Measurements from ENCODE around the gene CCT3. TPM values are rescaled to one million over a fixed set of nuclear protein-coding genes. Genes with fewer than 3 reads are reported as not detected.

Gene CCT3
- total RNA-seq, 1 experiment from 2014 or later = 619 TPM

- Histone ChIP-seq H3K4me3 (replicated peaks in 1 of 2; ENCODE audit: low read depth in 1 of 2, low read length in 2 of 2) (no peak overlapping the region), H3K79me2 (ENCODE audit: insufficient read depth, low read length) (no peaks in the 10 kb centered on the region), H2AFZ (ENCODE audit: low read depth, low read length, poor library complexity, severe bottlenecking) (no peak overlapping the region), H3K9me3 (ENCODE audit: control insufficient read depth in 1 of 2, insufficient read depth in 1 of 2, low read depth in 1 of 2, low read length in 2 of 2) (no peaks in the 10 kb centered on the region), H3K27me3 (ENCODE audit: insufficient read depth, low read length) (no peaks in the 10 kb centered on the region), H3K36me3 (ENCODE audit: control insufficient read depth in 1 of 2, insufficient read depth in 2 of 2, low read length in 2 of 2) (no peaks in the 10 kb centered on the region), H4K20me1 (ENCODE audit: insufficient read depth) (no peaks in the 10 kb centered on the region), H3K4me2 (ENCODE audit: low read length) (no peak overlapping the region), H3K27ac (ENCODE audit: low read depth, low read length) (no peak overlapping the region), H3K9me2 (ENCODE audit: insufficient read depth) (no peaks in the 10 kb centered on the region), H3K4me1 (ENCODE audit: control insufficient read depth in 1 of 2, insufficient read depth in 2 of 2, low read length in 2 of 2) (peaks cover 7 to 16% of the 10 kb centered on the region in 2 experiments), H3K9ac (ENCODE audit: low read length) (no peak overlapping the region)
- ATAC-seq (no peak), DNase-seq (ENCODE audit: low read depth, low spot score) (no peak)
- ChIA-PET POLR2A (interaction anchor here (1.2 kb wide), 1 partner anchor 56 kb away, joined by 3 read pairs; no protein-coding TSS in a partner anchor), RAD21 (ENCODE audit: low non-redundant PET in 1 of 2, low total read pairs in 2 of 2, uncharacterized antibody in 2 of 2, unreplicated experiment in 2 of 2) (no interaction called here), CTCF (no interaction called here)
- no peak for TF ChIP-seq RAD21 (IDR thresholded peaks at IDR 0.05; ENCODE audit: low read depth)
- TF ChIP-seq CEBPB (IDR thresholded peaks at IDR 0.05; ENCODE audit: low read depth) = no peak
- no peak for TF ChIP-seq ATF3 (IDR thresholded peaks at IDR 0.05)
- no peak for TF ChIP-seq REST (IDR thresholded peaks at IDR 0.05; ENCODE audit: low read depth)
- TF ChIP-seq EGR1 (IDR thresholded peaks at IDR 0.05; ENCODE audit: low read depth) = no peak
- TF ChIP-seq, protein P1, sequence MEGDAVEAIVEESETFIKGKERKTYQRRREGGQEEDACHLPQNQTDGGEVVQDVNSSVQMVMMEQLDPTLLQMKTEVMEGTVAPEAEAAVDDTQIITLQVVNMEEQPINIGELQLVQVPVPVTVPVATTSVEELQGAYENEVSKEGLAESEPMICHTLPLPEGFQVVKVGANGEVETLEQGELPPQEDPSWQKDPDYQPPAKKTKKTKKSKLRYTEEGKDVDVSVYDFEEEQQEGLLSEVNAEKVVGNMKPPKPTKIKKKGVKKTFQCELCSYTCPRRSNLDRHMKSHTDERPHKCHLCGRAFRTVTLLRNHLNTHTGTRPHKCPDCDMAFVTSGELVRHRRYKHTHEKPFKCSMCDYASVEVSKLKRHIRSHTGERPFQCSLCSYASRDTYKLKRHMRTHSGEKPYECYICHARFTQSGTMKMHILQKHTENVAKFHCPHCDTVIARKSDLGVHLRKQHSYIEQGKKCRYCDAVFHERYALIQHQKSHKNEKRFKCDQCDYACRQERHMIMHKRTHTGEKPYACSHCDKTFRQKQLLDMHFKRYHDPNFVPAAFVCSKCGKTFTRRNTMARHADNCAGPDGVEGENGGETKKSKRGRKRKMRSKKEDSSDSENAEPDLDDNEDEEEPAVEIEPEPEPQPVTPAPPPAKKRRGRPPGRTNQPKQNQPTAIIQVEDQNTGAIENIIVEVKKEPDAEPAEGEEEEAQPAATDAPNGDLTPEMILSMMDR (IDR thresholded peaks at IDR 0.05 in 2 of 3, conservative IDR thresholded peaks at IDR 0.05 in 1 of 3; ENCODE audit: borderline replicate concordance in 1 of 3, insufficient read depth in 1 of 3, low read depth in 2 of 3, low read length in 2 of 3) = no peak
- TF ChIP-seq SIN3A (IDR thresholded peaks at IDR 0.05; ENCODE audit: low read depth) = no peak
- no peak for TF ChIP-seq POLR2A (IDR thresholded peaks at IDR 0.05; ENCODE audit: borderline replicate concordance, extremely low read depth, insufficient read depth, insufficient read length)
- TF ChIP-seq, protein P2, sequence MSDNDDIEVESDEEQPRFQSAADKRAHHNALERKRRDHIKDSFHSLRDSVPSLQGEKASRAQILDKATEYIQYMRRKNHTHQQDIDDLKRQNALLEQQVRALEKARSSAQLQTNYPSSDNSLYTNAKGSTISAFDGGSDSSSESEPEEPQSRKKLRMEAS (IDR thresholded peaks at IDR 0.05) = no peak
- no peak for TF ChIP-seq ZNF274 (IDR thresholded peaks at IDR 0.05; ENCODE audit: low read depth, low read length)
- TF ChIP-seq SP1 (IDR thresholded peaks at IDR 0.05; ENCODE audit: low read depth) = no peak
- no peak for TF ChIP-seq FOSL1 (IDR thresholded peaks at IDR 0.05; ENCODE audit: low read depth)
- no TSS peak for BruUV-seq (replicated peaks)
- intact Hi-C loops (cut with micrococcal nuclease) = no loop called here
Observed at GRCh38 chr1:156365754-156366153, 27.7 kb upstream of the CCT3 start.

Measured in HCT116 (cell line).